OCI-LY1 (cell line): Measurements from ENCODE around the gene ARHGEF16.

Source experiments
- H2AFZ ChIP-seq: fragments of 200-600 bp; sonication (generic), shearing (Covaris generic); 2 replicates; pipeline ENCODE4 v1.6.0; 2014; ENCODE audit warnings: antibody characterized with exemption, mild to moderate bottlenecking, low read length
- H3F3A ChIP-seq: fragments of 200-600 bp; sonication (generic), shearing (Covaris generic); 2 replicates; pipeline ENCODE4 v1.6.0; 2014; ENCODE audit warnings: mild to moderate bottlenecking, antibody characterized with exemption, low read length, moderate library complexity; ENCODE audit not compliant: insufficient read depth
- H3K27ac ChIP-seq: fragments of 200-600 bp; sonication (generic); 2 replicates; pipeline ENCODE4 v1.5.1; 2014; ENCODE audit warnings: low read length, mixed run types, mild to moderate bottlenecking, low read depth; ENCODE audit not compliant: poor library complexity, severe bottlenecking
- H3K27me3 ChIP-seq: fragments of 200-600 bp; sonication (generic); 2 replicates; pipeline ENCODE4 v1.6.0; 2014; ENCODE audit warnings: antibody characterized with exemption, mild to moderate bottlenecking, low read length, moderate library complexity; ENCODE audit not compliant: insufficient read depth
- H3K36me3 ChIP-seq: fragments of 200-600 bp; sonication (generic); 2 replicates; pipeline ENCODE4 v1.6.1; 2014; ENCODE audit warnings: mild to moderate bottlenecking, antibody characterized with exemption, low read length, moderate library complexity, mixed read lengths; ENCODE audit not compliant: insufficient read depth
- H3K4me1 ChIP-seq: fragments of 200-600 bp; sonication (generic); 2 replicates; pipeline ENCODE4 v1.5.1; 2014; ENCODE audit warnings: mild to moderate bottlenecking, low read length, moderate library complexity; ENCODE audit not compliant: insufficient read depth, severe bottlenecking
- H3K4me2 ChIP-seq: fragments of 200-600 bp; sonication (generic), shearing (Covaris generic); 2 replicates; pipeline ENCODE4 v1.6.1; 2014; ENCODE audit warnings: low read length
- H3K4me3 ChIP-seq: fragments of 200-600 bp; sonication (generic); 2 replicates; pipeline ENCODE4 v1.5.1; 2014; ENCODE audit warnings: low read length, low read depth, mild to moderate bottlenecking, mixed read lengths; ENCODE audit not compliant: poor library complexity, severe bottlenecking
- H3K79me2 ChIP-seq: fragments of 200-600 bp; shearing (Covaris generic); 2 replicates; pipeline ENCODE4 v1.6.1; 2016; ENCODE audit warnings: mixed run types, low read length, mixed read lengths; ENCODE audit not compliant: insufficient read depth
- H3K9ac ChIP-seq: fragments of 200-600 bp; sonication (generic), shearing (Covaris generic); 2 replicates; pipeline ENCODE4 v1.6.1; 2014; ENCODE audit warnings: mild to moderate bottlenecking, low read length, mixed read lengths
- H3K9me2 ChIP-seq: fragments of 200-600 bp; sonication (generic), shearing (Covaris generic); 2 replicates; pipeline ENCODE4 v1.6.1; 2014; ENCODE audit warnings: low read depth, mild to moderate bottlenecking, low read length, mixed read lengths
- H3K9me3 ChIP-seq: fragments of 200-600 bp; shearing (Covaris generic); 2 replicates; pipeline ENCODE4 v1.6.1; 2014; ENCODE audit warnings: low read length, mixed read lengths
- H4K20me1 ChIP-seq: fragments of 200-600 bp; sonication (generic), shearing (Covaris generic); 2 replicates; pipeline ENCODE4 v1.6.0; 2016; ENCODE audit warnings: mild to moderate bottlenecking, low read length; ENCODE audit not compliant: insufficient read depth
- EZH2 ChIP-seq: fragments of 200-600 bp; sonication (generic), shearing (Covaris generic); IDR thresholded peaks from 2 replicates; pipeline ENCODE4 v1.8.0; 2017; ENCODE audit warnings: borderline replicate concordance, mixed run types, mild to moderate bottlenecking, antibody characterized with exemption, low read length, moderate library complexity, mixed read lengths
- TF ChIP-seq, protein P1 (sequence below): fragments of 200-600 bp; sonication (generic), shearing (Covaris generic); IDR thresholded peaks from 2 replicates; pipeline ENCODE4 v1.5.1; 2017; ENCODE audit warnings: mild to moderate bottlenecking, antibody characterized with exemption, low read length, moderate library complexity, mixed read lengths

Gene ARHGEF16

GRCh38 chr1:3488432-3488831 lies 34.0 kb downstream of the ARHGEF16 start:
- H3K9me3 ChIP-seq = peaks cover 8% of the 10 kb centered on the region
- TF ChIP-seq, protein P1, sequence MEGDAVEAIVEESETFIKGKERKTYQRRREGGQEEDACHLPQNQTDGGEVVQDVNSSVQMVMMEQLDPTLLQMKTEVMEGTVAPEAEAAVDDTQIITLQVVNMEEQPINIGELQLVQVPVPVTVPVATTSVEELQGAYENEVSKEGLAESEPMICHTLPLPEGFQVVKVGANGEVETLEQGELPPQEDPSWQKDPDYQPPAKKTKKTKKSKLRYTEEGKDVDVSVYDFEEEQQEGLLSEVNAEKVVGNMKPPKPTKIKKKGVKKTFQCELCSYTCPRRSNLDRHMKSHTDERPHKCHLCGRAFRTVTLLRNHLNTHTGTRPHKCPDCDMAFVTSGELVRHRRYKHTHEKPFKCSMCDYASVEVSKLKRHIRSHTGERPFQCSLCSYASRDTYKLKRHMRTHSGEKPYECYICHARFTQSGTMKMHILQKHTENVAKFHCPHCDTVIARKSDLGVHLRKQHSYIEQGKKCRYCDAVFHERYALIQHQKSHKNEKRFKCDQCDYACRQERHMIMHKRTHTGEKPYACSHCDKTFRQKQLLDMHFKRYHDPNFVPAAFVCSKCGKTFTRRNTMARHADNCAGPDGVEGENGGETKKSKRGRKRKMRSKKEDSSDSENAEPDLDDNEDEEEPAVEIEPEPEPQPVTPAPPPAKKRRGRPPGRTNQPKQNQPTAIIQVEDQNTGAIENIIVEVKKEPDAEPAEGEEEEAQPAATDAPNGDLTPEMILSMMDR = no peak
- no peak for TF ChIP-seq EZH2
- H3K27ac ChIP-seq = no peak overlapping the region
- no peaks in the 10 kb centered on the region for H3K9me2 ChIP-seq
- no peak overlapping the region for H3K9ac ChIP-seq
- H3K4me1 ChIP-seq = no peaks in the 10 kb centered on the region
- H3K4me3 ChIP-seq = no peak overlapping the region
- no peaks in the 10 kb centered on the region for H3F3A ChIP-seq
- H3K4me2 ChIP-seq = no peak overlapping the region
- H3K36me3 ChIP-seq = no peaks in the 10 kb centered on the region; the same call in 1 of the 2 replicates
- no peaks in the 10 kb centered on the region for H4K20me1 ChIP-seq
- no peaks in the 10 kb centered on the region for H3K79me2 ChIP-seq
- no peak overlapping the region for H2AFZ ChIP-seq
- H3K27me3 ChIP-seq = peaks cover 15% of the 10 kb centered on the region

DNA sequence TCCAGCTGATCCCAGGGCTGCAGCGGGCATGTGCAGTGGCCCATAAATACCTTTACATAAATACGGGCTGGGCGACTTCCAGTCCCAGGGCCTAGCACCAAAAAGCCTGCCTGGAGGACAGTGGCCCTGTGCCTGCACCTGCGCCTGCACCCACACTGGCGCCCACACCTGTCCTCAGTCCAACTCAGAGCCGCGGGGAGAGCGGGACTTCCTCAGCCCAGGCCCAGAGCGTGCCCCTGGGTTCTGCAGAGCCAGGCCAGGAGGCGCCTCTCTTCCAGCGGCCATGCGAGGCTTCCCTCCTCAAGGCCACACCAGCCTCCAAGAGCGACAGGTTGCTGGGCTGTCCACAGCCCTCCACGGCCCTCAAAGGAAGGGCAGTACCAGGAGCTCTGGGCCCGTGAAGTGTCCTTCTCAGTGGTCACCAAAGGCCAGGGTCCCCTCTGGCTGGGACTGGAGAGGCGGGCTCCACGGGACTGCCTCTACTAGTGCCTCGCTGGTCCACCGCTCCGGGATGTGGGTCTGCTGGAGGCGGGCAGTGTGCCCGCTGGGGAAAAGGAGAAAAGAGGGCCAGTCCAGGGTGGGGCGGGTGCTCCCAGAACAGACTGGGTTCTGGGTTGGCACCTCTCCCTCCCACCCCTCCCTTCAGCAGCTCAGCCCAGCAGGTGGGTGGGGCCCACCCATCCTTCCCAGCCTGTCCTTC lies 35.7 kb downstream of the ARHGEF16 start:
- no peak overlapping the region for H3K4me3 ChIP-seq
- H2AFZ ChIP-seq = no peak overlapping the region
- peaks cover 8% of the 10 kb centered on the region for H3K9me3 ChIP-seq
- no peaks in the 10 kb centered on the region for H3F3A ChIP-seq
- H3K4me2 ChIP-seq = no peak overlapping the region
- no peak for TF ChIP-seq EZH2
- TF ChIP-seq, protein P1 = no peak
- H4K20me1 ChIP-seq = no peaks in the 10 kb centered on the region
- H3K36me3 ChIP-seq = no peaks in the 10 kb centered on the region; the same call in 1 of the 2 replicates
- H3K79me2 ChIP-seq = no peaks in the 10 kb centered on the region
- no peaks in the 10 kb centered on the region for H3K9me2 ChIP-seq
- no peak overlapping the region for H3K9ac ChIP-seq
- H3K27me3 ChIP-seq = peaks cover 15% of the 10 kb centered on the region
- no peaks in the 10 kb centered on the region for H3K4me1 ChIP-seq
- no peak overlapping the region for H3K27ac ChIP-seq

DNA sequence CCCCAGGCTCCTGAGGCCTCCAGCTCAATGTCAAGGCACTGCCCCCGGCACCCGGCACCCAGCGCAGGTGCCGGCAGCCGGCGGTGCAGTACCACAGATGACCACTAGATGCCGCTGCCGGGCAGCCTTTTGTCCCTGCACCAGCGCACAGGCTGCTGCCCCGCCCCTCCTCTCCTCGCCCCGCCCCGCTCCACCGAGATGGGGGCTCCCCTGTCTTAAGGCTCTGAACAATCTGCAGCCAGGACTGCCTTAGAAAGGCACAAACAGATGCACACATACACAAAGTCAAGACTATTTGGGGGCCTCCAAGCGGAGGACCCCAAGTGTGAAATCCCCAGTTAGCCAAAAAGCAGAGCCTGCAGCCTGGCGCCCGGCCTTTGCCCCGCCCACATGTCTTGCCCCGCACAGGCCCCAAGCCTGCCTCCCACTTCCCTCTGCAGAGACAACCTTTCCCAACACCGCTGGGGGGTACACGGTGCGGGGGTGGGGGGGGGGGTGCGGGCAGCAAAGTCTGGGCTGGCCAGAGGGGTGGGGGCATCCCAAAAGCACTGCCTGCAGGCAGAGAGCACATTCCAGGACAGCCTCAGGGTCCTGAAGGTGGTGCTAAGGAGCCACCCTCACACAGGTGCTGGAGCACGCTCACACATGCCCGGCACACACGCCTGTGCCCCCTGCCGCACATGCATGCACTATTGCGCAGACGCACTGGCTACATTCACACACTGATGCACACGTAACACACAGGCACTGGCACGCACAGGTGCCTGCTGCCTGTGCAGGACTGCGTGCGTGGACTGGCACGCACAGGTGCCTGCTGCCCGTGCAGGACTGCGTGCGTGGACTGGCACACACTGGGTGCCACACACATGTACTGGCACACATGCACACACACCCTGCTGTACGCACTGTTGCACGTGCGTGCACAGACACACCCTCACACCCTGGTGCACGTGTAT lies 37.1 kb downstream of the ARHGEF16 start:
- Histone ChIP-seq H3K27ac (no peak overlapping the region), H3K27me3 (peaks cover 15% of the 10 kb centered on the region), H3K9me2 (no peaks in the 10 kb centered on the region), H3K4me3 (peak overlapping the region; percentile 26), H3K4me2 (peak overlapping the region; percentile 62), H4K20me1 (no peaks in the 10 kb centered on the region), H3K9ac (no peak overlapping the region), H2AFZ (no peak overlapping the region), H3K79me2 (no peaks in the 10 kb centered on the region), H3K9me3 (peaks cover 8% of the 10 kb centered on the region), H3F3A (no peaks in the 10 kb centered on the region), H3K4me1 (no peaks in the 10 kb centered on the region), H3K36me3 (no peaks in the 10 kb centered on the region; the same call in 1 of the 2 replicates)
- TF ChIP-seq EZH2 = no peak
- TF ChIP-seq, protein P1 = peak; percentile 76
